Duodenal mucosa (tissue), 2 donors: Measurements from ENCODE around the gene CDKN2AIP.

Experiments
- H3K27ac ChIP-seq: one replicate; pipeline ENCODE4 v1.7.0; 2013; ENCODE audit warnings: low read depth, low read length
- H3K27me3 ChIP-seq, 2 donors: one replicate each; pipeline ENCODE4 v1.7.0; 2013; ENCODE audit warnings: low read length in 2 of 2, control low read depth in 1 of 2; ENCODE audit not compliant: insufficient read depth in 2 of 2, control insufficient read depth in 1 of 2
- H3K36me3 ChIP-seq, 2 donors: one replicate each; pipeline ENCODE4 v1.7.0; 2013; ENCODE audit warnings: low read length in 2 of 2, control low read depth in 1 of 2; ENCODE audit not compliant: insufficient read depth in 2 of 2, control insufficient read depth in 1 of 2
- H3K4me1 ChIP-seq, 2 donors: one replicate each; pipeline ENCODE4 v1.7.0; 2013; ENCODE audit warnings: low read length in 2 of 2, control low read depth in 1 of 2; ENCODE audit not compliant: insufficient read depth in 2 of 2, control insufficient read depth in 1 of 2
- H3K4me3 ChIP-seq, 2 donors: one replicate each; pipeline ENCODE4 v1.7.0; 2013; ENCODE audit warnings: low read length in 2 of 2, low read depth in 1 of 2
- H3K9ac ChIP-seq, 2 donors: one replicate each; pipeline ENCODE4 v1.7.0; 2013; ENCODE audit warnings: low read length in 2 of 2, low read depth in 1 of 2
- H3K9me3 ChIP-seq, 2 donors: one replicate each; pipeline ENCODE4 v1.7.0; 2013; ENCODE audit warnings: low read length in 2 of 2, control low read depth in 1 of 2; ENCODE audit not compliant: control insufficient read depth in 1 of 2

CDKN2AIP gene

GRCh38 chr4:183444214-183445096 is at the start of gene CDKN2AIP:
Gene CDKN2AIP, plus strand, starts transcription at chr4:183444636. Its CDS starts 162 bp downstream, at chr4:183444798.
- peak within 1 kb of the TSS; percentile 99 for H3K9ac ChIP-seq
- H3K27me3 ChIP-seq: no peaks in the 10 kb centered on the region
- H3K36me3 ChIP-seq: peaks cover 24 to 25% of the 10 kb centered on the region in 2 donors
- peaks cover 26 to 40% of the 10 kb centered on the region in 2 donors for H3K4me1 ChIP-seq
- no peaks in the 10 kb centered on the region for H3K9me3 ChIP-seq
- H3K27ac ChIP-seq: peak within 1 kb of the TSS; percentile 100
- H3K4me3 ChIP-seq: peak within 1 kb of the TSS; percentile 92 to 96

GRCh38 chr4:183395395-183395794 is 49.0 kb upstream of the CDKN2AIP start:
- Histone ChIP-seq H3K9ac (no peak overlapping the region), H3K9me3 (no peaks in the 10 kb centered on the region), H3K4me1 (peaks cover 10 to 16% of the 10 kb centered on the region in 2 donors), H3K27me3 (no peaks in the 10 kb centered on the region), H3K36me3 (no peaks in the 10 kb centered on the region), H3K4me3 (no peak overlapping the region), H3K27ac (no peak overlapping the region)

- Histone ChIP-seq H3K36me3 (no peaks in the 10 kb centered on the region), H3K27me3 (no peaks in the 10 kb centered on the region), H3K4me1 (peaks cover 2 to 11% of the 10 kb centered on the region in 2 donors), H3K27ac (no peak overlapping the region), H3K9me3 (no peaks in the 10 kb centered on the region), H3K4me3 (no peak overlapping the region), H3K9ac (no peak overlapping the region)
Observed at GRCh38 chr4:183396227-183396637, 48.2 kb upstream of the CDKN2AIP start.

GRCh38 chr4:183397741-183398297 is 46.6 kb upstream of the CDKN2AIP start:
- Histone ChIP-seq H3K36me3 (no peaks in the 10 kb centered on the region), H3K9ac (peak overlapping the region in 1 of 2 donors; percentile 54), H3K27ac (no peak overlapping the region), H3K27me3 (no peaks in the 10 kb centered on the region), H3K9me3 (no peaks in the 10 kb centered on the region), H3K4me1 (peaks cover 7 to 18% of the 10 kb centered on the region in 2 donors), H3K4me3 (peak overlapping the region; percentile 60 to 75)

GRCh38 chr4:183398298-183399125 is 45.9 kb upstream of the CDKN2AIP start:
- Histone ChIP-seq H3K9me3 (no peaks in the 10 kb centered on the region), H3K9ac (peak overlapping the region; percentile 54 to 86), H3K4me3 (peak overlapping the region; percentile 60 to 75), H3K36me3 (no peaks in the 10 kb centered on the region), H3K27ac (no peak overlapping the region), H3K4me1 (peaks cover 7 to 21% of the 10 kb centered on the region in 2 donors), H3K27me3 (no peaks in the 10 kb centered on the region)

GRCh38 chr4:183399126-183399522 is 45.3 kb upstream of the CDKN2AIP start:
- no peaks in the 10 kb centered on the region for H3K36me3 ChIP-seq
- H3K9me3 ChIP-seq: no peaks in the 10 kb centered on the region
- no peaks in the 10 kb centered on the region for H3K27me3 ChIP-seq
- H3K4me3 ChIP-seq: peak overlapping the region; percentile 60 to 75
- H3K9ac ChIP-seq: peak overlapping the region; percentile 54 to 86
- H3K27ac ChIP-seq: no peak overlapping the region
- peaks cover 7 to 23% of the 10 kb centered on the region in 2 donors for H3K4me1 ChIP-seq

- Histone ChIP-seq H3K9me3 (no peaks in the 10 kb centered on the region), H3K27me3 (no peaks in the 10 kb centered on the region), H3K27ac (no peak overlapping the region), H3K36me3 (no peaks in the 10 kb centered on the region), H3K4me1 (peaks cover 7 to 23% of the 10 kb centered on the region in 2 donors), H3K9ac (no peak overlapping the region), H3K4me3 (no peak overlapping the region)
Observed at GRCh38 chr4:183399616-183400015, 44.8 kb upstream of the CDKN2AIP start.

GRCh38 chr4:183400035-183400434 is 44.4 kb upstream of the CDKN2AIP start:
- Histone ChIP-seq H3K27me3 (no peaks in the 10 kb centered on the region), H3K4me1 (peaks cover 7 to 23% of the 10 kb centered on the region in 2 donors), H3K9me3 (no peaks in the 10 kb centered on the region), H3K27ac (no peak overlapping the region), H3K36me3 (no peaks in the 10 kb centered on the region), H3K4me3 (no peak overlapping the region), H3K9ac (no peak overlapping the region)

- Histone ChIP-seq H3K9me3 (no peaks in the 10 kb centered on the region), H3K4me1 (peaks cover 10 to 28% of the 10 kb centered on the region in 2 donors), H3K9ac (no peak overlapping the region), H3K27me3 (no peaks in the 10 kb centered on the region), H3K36me3 (no peaks in the 10 kb centered on the region), H3K27ac (no peak overlapping the region), H3K4me3 (no peak overlapping the region)
Observed at GRCh38 chr4:183401473-183401872, 43.0 kb upstream of the CDKN2AIP start.
